Vagina (tissue), 2 donors: ENCODE measurements around the gene ERBB4.

Experiments used
- CTCF ChIP-seq, 3 experiments: fragments of 450-650 bp in 2 of 3; fragments of 200-600 bp in 1 of 3; sonication (generic) in 1 of 3; IDR thresholded peaks; one replicate each; pipeline ENCODE4 v1.5.1; 2017 to 2019; ENCODE audit warnings: antibody characterized with exemption in 3 of 3, mild to moderate bottlenecking in 2 of 3, moderate library complexity in 2 of 3
- POLR2A ChIP-seq, 2 donors: fragments of 450-650 bp; IDR thresholded peaks; one replicate each; pipeline ENCODE4 v1.6.1; 2017; ENCODE audit warnings: antibody characterized with exemption in 2 of 2, mild to moderate bottlenecking in 2 of 2, moderate library complexity in 2 of 2
- POLR2AphosphoS5 ChIP-seq, 2 donors: sonication (generic); formaldehyde crosslinking; IDR thresholded peaks; one replicate each; pipeline ENCODE4 v1.9.0; 2017; ENCODE audit warnings: antibody characterized with exemption in 2 of 2, mild to moderate bottlenecking in 2 of 2, low read depth in 1 of 2; ENCODE audit not compliant: insufficient read depth in 1 of 2

- TF ChIP-seq CTCF (IDR thresholded peaks at IDR 0.05) (no peak), POLR2A (IDR thresholded peaks at IDR 0.05) (no peak), POLR2AphosphoS5 (IDR thresholded peaks at IDR 0.05; ENCODE audit: insufficient read depth in 1 of 2, low read depth in 1 of 2) (no peak)
Observed at GRCh38 chr2:211620986-211621385, 917.6 kb downstream of the ERBB4 start.
